Adrenal gland (tissue), 12 donors: ENCODE measurements around the gene FAM83E. TPM values are rescaled to one million over a fixed set of nuclear protein-coding genes. Genes with fewer than 3 reads are reported as not detected.
"Not testable (repeated sequence)": the region's sequence is repeated elsewhere in the genome, so short reads cannot be mapped to it uniquely, and the experiment has no call there.

Source experiments
- DNase-seq, 7 donors: peaks; one replicate each; pipeline ENCODE4 v3.0.0-alpha.2; 2019 to 2020
- H3K27ac ChIP-seq, 5 donors: fragments of 200-600 bp; sonication (generic) in 4 of 5; 1 replicate in 3 of 5; 2 replicates in 2 of 5; pipeline versions ENCODE4 v1.5.1 to v1.8.0; 2016 to 2020; ENCODE audit warnings: mild to moderate bottlenecking in 1 of 5
- H3K27me3 ChIP-seq: fragments of 200-600 bp; 2 replicates; pipeline ENCODE4 v1.8.0; 2021
- H3K36me3 ChIP-seq, 2 donors: fragments of 200-600 bp; replicated peaks in 1 of 2; 1 replicate in 1 of 2; 2 replicates in 1 of 2; pipeline versions ENCODE4 v1.5.1 to v1.8.0; 2018 to 2022
- H3K4me1 ChIP-seq, 2 donors: fragments of 200-600 bp; replicated peaks in 1 of 2; 1 replicate in 1 of 2; 2 replicates in 1 of 2; pipeline versions ENCODE4 v1.5.1 to v1.8.0; 2018 to 2021
- H3K4me3 ChIP-seq, 4 donors: fragments of 200-600 bp; sonication (generic) in 3 of 4; one replicate each; pipeline ENCODE4 v1.5.1; 2016 to 2018
- H3K9me3 ChIP-seq, 3 donors: fragments of 200-600 bp; sonication (generic) in 1 of 3; replicated peaks in 1 of 3; 1 replicate in 2 of 3; 2 replicates in 1 of 3; pipeline versions ENCODE4 v1.5.1 to v1.8.0; 2016 to 2021
- POLR2A ChIP-seq, 2 donors: fragments of 450-650 bp; IDR thresholded peaks; one replicate each; pipeline ENCODE4 v1.6.1; 2017; ENCODE audit warnings: antibody characterized with exemption in 2 of 2, mild to moderate bottlenecking in 2 of 2, moderate library complexity in 1 of 2
- WGBS, 4 donors: extraction: QIAGEN DNeasy Blood & Tissue Kit in 2 of 4; methylation state at CpG; one replicate each; pipeline versions ENCODE4 v1.1.5 to v1.1.7; 2013 to 2017; 5-methylcytosine and 5-hydroxymethylcytosine counted together
- intact Hi-C, 2 donors: fragments of 100-400 bp; cut with DNase I; formaldehyde crosslinking; loops; one replicate each; pipeline versions ENCODE4 v1.14.1 to v1.15.0; 2022 to 2023
- polyA plus RNA-seq, 3 donors: library from polyadenylated mRNA; stranded (reverse); fragments of 200-250 nt in 2 of 3; fragments of 350-450 nt in 1 of 3; fragmentation: Illumina TruSeq in 1 of 3; extraction: RNeasy Lipid Tissue Mini Kit (QIAGEN cat#74804) in 1 of 3; gene quantifications; one replicate each; pipeline ENCODE4 v1.2.3, GENCODE V29; 2013 to 2014
- total RNA-seq, 9 donors: library from RNA; depleted of rRNA in 4 of 9; stranded (reverse); fragments of >200 nt in 4 of 9; fragments of 120-200 nt in 1 of 9; fragmentation: NEBNext Ultra II Directional in 1 of 9; extraction: Animal tissue kit (Norgen Biotek cat#: 25700) in 1 of 9; gene quantifications; one replicate each; pipeline versions ENCODE4 v1.1.0 to v1.2.4, GENCODE V29; 2013 to 2023
- TF ChIP-seq, protein P1 (sequence below), 6 experiments: fragments of 450-650 bp in 4 of 6; fragments of 200-600 bp in 2 of 6; sonication (generic) in 1 of 6; IDR thresholded peaks; 1 replicate in 5 of 6; 2 replicates in 1 of 6; pipeline versions ENCODE4 v1.5.1 to v1.8.0; 2016 to 2021; ENCODE audit warnings: antibody characterized with exemption in 6 of 6, mild to moderate bottlenecking in 2 of 6, moderate library complexity in 1 of 6
- donor health status: healthy with polysubstance abuse.
- donor health status: Bipolar disorder and iron deficiency.
- donor health status: DM: yes; HTN: yes; CAD: no.
- donor health status: DM: no; HTN: no; CAD: no.
- donor health status: DM: no; HTN: no; CAD: no.
- donor health status: DM: yes; HTN: yes; CAD: no.

FAM83E gene
- total and polyA plus RNA-seq, 12 donors = 0.17 to 1.6 (median 0.49) TPM; not detected in 8

DNA sequence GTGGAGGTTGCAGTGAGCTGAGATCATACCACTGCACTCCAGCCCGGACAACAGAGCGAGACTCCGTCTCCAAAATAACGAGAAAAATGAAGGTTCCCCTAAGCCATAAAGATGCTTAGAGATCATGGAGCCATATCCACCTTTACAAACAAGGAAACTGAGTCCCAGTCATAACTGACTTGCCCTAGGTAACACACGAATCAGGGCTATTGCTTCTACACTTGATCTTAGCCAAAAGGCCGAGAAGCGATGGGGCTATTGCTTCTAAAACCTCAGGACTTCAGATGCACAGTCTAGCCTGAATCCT lies 19.1 kb upstream of the FAM83E start:
- DNase-seq = peak in 2 of 7 donors; percentile 15 to 20
- Histone ChIP-seq H3K27ac (peak overlapping the region; percentile 56 to 98 (median 95)), H3K4me3 (peak overlapping the region in 2 of 4 donors; percentile 11 to 38), H3K9me3 (no peaks in the 10 kb centered on the region), H3K36me3 (peaks cover 0 to 7% of the 10 kb centered on the region in 2 donors), H3K27me3 (no peaks in the 10 kb centered on the region), H3K4me1 (peaks cover 45 to 73% of the 10 kb centered on the region in 2 donors)
- no peak for TF ChIP-seq POLR2A (IDR thresholded peaks at IDR 0.05)
- TF ChIP-seq, protein P1, sequence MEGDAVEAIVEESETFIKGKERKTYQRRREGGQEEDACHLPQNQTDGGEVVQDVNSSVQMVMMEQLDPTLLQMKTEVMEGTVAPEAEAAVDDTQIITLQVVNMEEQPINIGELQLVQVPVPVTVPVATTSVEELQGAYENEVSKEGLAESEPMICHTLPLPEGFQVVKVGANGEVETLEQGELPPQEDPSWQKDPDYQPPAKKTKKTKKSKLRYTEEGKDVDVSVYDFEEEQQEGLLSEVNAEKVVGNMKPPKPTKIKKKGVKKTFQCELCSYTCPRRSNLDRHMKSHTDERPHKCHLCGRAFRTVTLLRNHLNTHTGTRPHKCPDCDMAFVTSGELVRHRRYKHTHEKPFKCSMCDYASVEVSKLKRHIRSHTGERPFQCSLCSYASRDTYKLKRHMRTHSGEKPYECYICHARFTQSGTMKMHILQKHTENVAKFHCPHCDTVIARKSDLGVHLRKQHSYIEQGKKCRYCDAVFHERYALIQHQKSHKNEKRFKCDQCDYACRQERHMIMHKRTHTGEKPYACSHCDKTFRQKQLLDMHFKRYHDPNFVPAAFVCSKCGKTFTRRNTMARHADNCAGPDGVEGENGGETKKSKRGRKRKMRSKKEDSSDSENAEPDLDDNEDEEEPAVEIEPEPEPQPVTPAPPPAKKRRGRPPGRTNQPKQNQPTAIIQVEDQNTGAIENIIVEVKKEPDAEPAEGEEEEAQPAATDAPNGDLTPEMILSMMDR (IDR thresholded peaks at IDR 0.05) = no peak
- intact Hi-C loops = no loop called here
- 29 to 39% (median 31%) methylated on average over 7 of the region's 7 CpGs for WGBS, 4 donors

DNA sequence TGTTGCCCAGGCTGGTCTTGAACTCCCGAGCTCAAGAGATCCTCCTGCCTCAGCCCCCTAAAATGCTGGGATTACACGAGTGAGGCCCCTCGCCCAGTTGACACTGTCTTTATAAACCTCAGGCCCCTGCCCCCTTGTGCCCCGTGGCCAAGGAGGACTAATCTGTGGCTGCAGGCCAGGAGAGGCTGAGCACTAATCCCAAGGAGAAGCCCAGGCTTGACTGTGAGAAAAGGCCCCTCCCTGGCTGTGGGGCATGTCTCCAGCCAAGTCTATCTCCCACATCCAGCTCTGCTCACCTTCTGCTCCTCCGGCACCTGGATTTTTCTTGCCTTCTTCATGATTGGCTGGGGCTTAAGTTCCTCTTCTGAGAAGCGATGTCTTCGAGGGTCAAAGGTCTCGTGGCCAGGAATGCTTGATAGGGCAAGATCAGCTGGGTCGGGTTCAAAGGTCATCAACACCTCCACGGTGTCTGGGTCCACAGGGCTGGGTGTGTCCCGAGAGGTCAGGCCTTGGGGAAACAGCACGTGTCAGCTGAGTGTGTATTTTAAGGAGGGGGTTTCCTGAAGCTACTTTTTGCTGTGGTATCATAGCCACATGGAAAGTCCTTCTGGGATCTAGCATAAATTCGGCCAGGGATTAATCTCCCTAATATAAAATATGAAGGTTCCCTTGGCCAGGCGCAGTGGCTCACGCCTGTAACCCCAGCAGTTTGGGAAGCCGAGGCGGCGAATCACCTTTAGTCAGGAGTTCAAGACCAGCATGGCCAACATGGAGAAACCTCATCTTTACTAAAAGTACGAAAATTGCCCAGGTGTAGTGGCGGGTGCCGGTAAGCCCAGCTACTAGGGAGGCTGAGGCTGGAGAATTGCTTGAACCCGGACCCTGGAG lies 18.5 kb upstream of the FAM83E start:
- H3K4me3 ChIP-seq = peak overlapping the region in 2 of 4 donors; percentile 11 to 38
- no peaks in the 10 kb centered on the region for H3K9me3 ChIP-seq
- TF ChIP-seq, protein P1 (IDR thresholded peaks at IDR 0.05) = no peak
- TF ChIP-seq POLR2A (IDR thresholded peaks at IDR 0.05) = no peak
- 51 to 64% (median 60%) methylated on average over 17 to 22 of the region's 22 CpGs for WGBS, 4 donors
- intact Hi-C loops = no loop called here
- H3K27me3 ChIP-seq = no peaks in the 10 kb centered on the region
- peak in 6 of 7 donors; percentile 46 to 81 (median 58) for DNase-seq
- H3K27ac ChIP-seq = peak overlapping the region; percentile 11 to 98 (median 95)
- peaks cover 0 to 7% of the 10 kb centered on the region in 2 donors for H3K36me3 ChIP-seq
- peaks cover 41 to 67% of the 10 kb centered on the region in 2 donors for H3K4me1 ChIP-seq

DNA sequence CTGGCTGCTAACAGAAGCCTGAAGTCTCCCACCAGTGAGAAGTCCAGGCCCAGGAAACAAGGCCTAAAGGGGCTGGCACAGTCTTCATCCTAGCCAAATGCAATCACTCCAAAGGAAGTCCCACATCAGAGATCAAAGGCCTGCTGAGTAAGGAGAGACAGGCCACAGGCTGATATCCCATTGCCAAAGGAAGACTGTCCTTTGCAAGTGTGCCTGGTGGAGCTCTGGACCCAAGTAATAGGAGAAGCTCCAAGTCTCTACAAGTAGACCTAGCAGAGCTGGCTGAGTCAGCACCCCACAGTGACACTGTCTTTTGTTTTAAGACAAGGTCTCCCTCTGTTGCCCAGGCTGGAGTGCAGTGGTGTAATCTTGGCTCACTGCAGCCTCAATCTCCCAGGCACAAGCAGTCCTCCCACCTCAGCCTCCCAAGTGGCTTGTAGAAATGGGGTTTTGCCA lies 17.8 kb upstream of the FAM83E start:
- H3K9me3 ChIP-seq = no peaks in the 10 kb centered on the region
- peak overlapping the region in 4 of 5 donors; percentile 93 to 98 (median 95) for H3K27ac ChIP-seq
- peaks cover 0 to 7% of the 10 kb centered on the region in 2 donors for H3K36me3 ChIP-seq
- peaks cover 40 to 66% of the 10 kb centered on the region in 2 donors for H3K4me1 ChIP-seq
- no peaks in the 10 kb centered on the region for H3K27me3 ChIP-seq
- peak; percentile 37 to 83 (median 72) for DNase-seq
- no peak overlapping the region for H3K4me3 ChIP-seq
- intact Hi-C loops = no loop called here
- TF ChIP-seq, protein P1 (IDR thresholded peaks at IDR 0.05) = no peak
- TF ChIP-seq POLR2A (IDR thresholded peaks at IDR 0.05) = peak in 1 of 2 donors; percentile 50

DNA sequence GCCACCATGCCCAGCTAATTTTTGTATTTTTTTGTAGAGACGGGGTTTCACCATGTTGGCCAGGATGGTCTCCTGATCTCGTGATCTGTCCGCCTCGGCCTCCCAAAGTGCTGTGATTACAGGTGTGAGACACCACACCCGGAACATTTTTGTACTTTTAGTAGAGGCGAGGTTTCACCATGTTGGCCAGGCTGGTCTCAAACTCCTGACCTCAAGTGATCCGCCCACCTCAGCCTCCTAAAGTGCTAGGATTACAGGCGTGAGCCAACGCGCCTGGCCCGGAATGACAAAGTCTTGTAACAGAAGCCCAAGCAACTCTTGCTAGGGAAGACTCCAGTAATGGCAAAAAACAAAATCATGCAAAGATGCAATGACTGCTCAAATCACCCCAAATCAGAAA lies 17.4 kb upstream of the FAM83E start:
- intact Hi-C loops, H3K9me3 ChIP-seq, H3K27me3 ChIP-seq, H3K36me3 ChIP-seq, H3K4me3 ChIP-seq: not testable (repeated sequence)
- DNase-seq = peak in 2 of 7 donors; percentile 28 to 65
- peaks cover 40 to 66% of the 10 kb centered on the region in 2 donors for H3K4me1 ChIP-seq
- 88 to 92% (median 90%) methylated on average over 11 of the region's 11 CpGs for WGBS, 4 donors
- H3K27ac ChIP-seq = peak overlapping the region in 4 of 5 donors; percentile 93 to 98 (median 95)
